Body of pancreas (tissue), 4 donors: ENCODE results near the gene LPP.

Experiments used
- POLR2A ChIP-seq, 3 donors: fragments of 450-650 bp; IDR thresholded peaks; one replicate each; pipeline ENCODE4 v1.6.1; 2016; ENCODE audit warnings: antibody characterized with exemption in 3 of 3, mild to moderate bottlenecking in 2 of 3
- TF ChIP-seq, protein P1 (sequence below), 7 experiments: fragments of 450-650 bp in 4 of 7; fragments of 200-600 bp in 3 of 7; sonication (generic) in 3 of 7; IDR thresholded peaks; one replicate each; pipeline ENCODE4 v1.5.1; 2016 to 2019; ENCODE audit warnings: antibody characterized with exemption in 7 of 7

- TF ChIP-seq, protein P1, sequence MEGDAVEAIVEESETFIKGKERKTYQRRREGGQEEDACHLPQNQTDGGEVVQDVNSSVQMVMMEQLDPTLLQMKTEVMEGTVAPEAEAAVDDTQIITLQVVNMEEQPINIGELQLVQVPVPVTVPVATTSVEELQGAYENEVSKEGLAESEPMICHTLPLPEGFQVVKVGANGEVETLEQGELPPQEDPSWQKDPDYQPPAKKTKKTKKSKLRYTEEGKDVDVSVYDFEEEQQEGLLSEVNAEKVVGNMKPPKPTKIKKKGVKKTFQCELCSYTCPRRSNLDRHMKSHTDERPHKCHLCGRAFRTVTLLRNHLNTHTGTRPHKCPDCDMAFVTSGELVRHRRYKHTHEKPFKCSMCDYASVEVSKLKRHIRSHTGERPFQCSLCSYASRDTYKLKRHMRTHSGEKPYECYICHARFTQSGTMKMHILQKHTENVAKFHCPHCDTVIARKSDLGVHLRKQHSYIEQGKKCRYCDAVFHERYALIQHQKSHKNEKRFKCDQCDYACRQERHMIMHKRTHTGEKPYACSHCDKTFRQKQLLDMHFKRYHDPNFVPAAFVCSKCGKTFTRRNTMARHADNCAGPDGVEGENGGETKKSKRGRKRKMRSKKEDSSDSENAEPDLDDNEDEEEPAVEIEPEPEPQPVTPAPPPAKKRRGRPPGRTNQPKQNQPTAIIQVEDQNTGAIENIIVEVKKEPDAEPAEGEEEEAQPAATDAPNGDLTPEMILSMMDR (IDR thresholded peaks at IDR 0.05) = no peak
- TF ChIP-seq POLR2A (IDR thresholded peaks at IDR 0.05) = no peak
These were observed 610.7 kb downstream of the LPP start for GRCh38 chr3:188764609-188765008.
